BLaER1 (cell line): Measurements from ENCODE around the gene ACKR2.
A peak's percentile ranks its signal among the peaks of the same experiment; 100 is the strongest.

Experiments used
- H3K27ac ChIP-seq: shearing (Covaris generic); formaldehyde crosslinking; 2 replicates; pipeline ENCODE4 v1.8.1; 2022
- H3K27me3 ChIP-seq: shearing (Covaris generic); formaldehyde crosslinking; 2 replicates; pipeline ENCODE4 v1.8.1; 2022
- H3K36me3 ChIP-seq: shearing (Covaris generic); formaldehyde crosslinking; 2 replicates; pipeline ENCODE4 v1.8.1; 2022
- H3K4me1 ChIP-seq: shearing (Covaris generic); formaldehyde crosslinking; 2 replicates; pipeline ENCODE4 v1.8.1; 2022
- H3K4me2 ChIP-seq: shearing (Covaris generic); formaldehyde crosslinking; 2 replicates; pipeline ENCODE4 v1.8.1; 2022
- H3K4me3 ChIP-seq: shearing (Covaris generic); formaldehyde crosslinking; 2 replicates; pipeline ENCODE4 v1.8.1; 2022
- H3K9ac ChIP-seq: shearing (Covaris generic); formaldehyde crosslinking; 2 replicates; pipeline ENCODE4 v1.8.1; 2022
- H3K9me3 ChIP-seq: shearing (Covaris generic); formaldehyde crosslinking; 2 replicates; pipeline ENCODE4 v1.8.1; 2022
- H4K20me1 ChIP-seq: shearing (Covaris generic); formaldehyde crosslinking; 2 replicates; pipeline ENCODE4 v1.8.1; 2022
- Cebpa-rat ChIP-seq: shearing (Covaris generic); IDR thresholded peaks from 2 replicates; pipeline ENCODE4 v1.8.1; 2022

ACKR2 gene

GRCh38 chr3:42809202-42809601 is at the start of gene ACKR2:
ACKR2 (plus strand) TSS chr3:42809445; CDS start chr3:42864503, 55,058 bp downstream.
- H3K9ac ChIP-seq: no peak within 1 kb of the TSS
- H3K27me3 ChIP-seq: no peaks in the 10 kb centered on the region
- H3K4me2 ChIP-seq: no peak within 1 kb of the TSS
- no peaks in the 10 kb centered on the region for H3K36me3 ChIP-seq
- H3K4me3 ChIP-seq: no peak within 1 kb of the TSS
- H4K20me1 ChIP-seq: no peaks in the 10 kb centered on the region
- H3K9me3 ChIP-seq: no peaks in the 10 kb centered on the region
- peaks cover 8% of the 10 kb centered on the region for H3K4me1 ChIP-seq
- H3K27ac ChIP-seq: no peak within 1 kb of the TSS
- no peak for TF ChIP-seq Cebpa-rat

- Histone ChIP-seq H3K9ac (no peak overlapping the region), H3K27me3 (no peaks in the 10 kb centered on the region), H3K27ac (no peak overlapping the region), H4K20me1 (no peaks in the 10 kb centered on the region), H3K9me3 (no peaks in the 10 kb centered on the region), H3K4me3 (no peak overlapping the region), H3K4me2 (no peak overlapping the region), H3K4me1 (no peaks in the 10 kb centered on the region), H3K36me3 (no peaks in the 10 kb centered on the region)
- TF ChIP-seq Cebpa-rat: no peak
Observed at GRCh38 chr3:42762046-42762724, 47.1 kb upstream of the ACKR2 start.

- H3K27ac ChIP-seq: no peak overlapping the region
- no peak for TF ChIP-seq Cebpa-rat
- no peaks in the 10 kb centered on the region for H3K27me3 ChIP-seq
- no peaks in the 10 kb centered on the region for H4K20me1 ChIP-seq
- H3K4me2 ChIP-seq: no peak overlapping the region
- H3K4me3 ChIP-seq: no peak overlapping the region
- no peaks in the 10 kb centered on the region for H3K4me1 ChIP-seq
- no peaks in the 10 kb centered on the region for H3K9me3 ChIP-seq
- no peaks in the 10 kb centered on the region for H3K36me3 ChIP-seq
- H3K9ac ChIP-seq: no peak overlapping the region
Observed at GRCh38 chr3:42763021-42763420, 46.2 kb upstream of the ACKR2 start.

- H3K4me1 ChIP-seq: no peaks in the 10 kb centered on the region
- no peak overlapping the region for H3K9ac ChIP-seq
- no peaks in the 10 kb centered on the region for H3K27me3 ChIP-seq
- H3K4me2 ChIP-seq: no peak overlapping the region
- no peak for TF ChIP-seq Cebpa-rat
- H3K4me3 ChIP-seq: no peak overlapping the region
- H3K27ac ChIP-seq: no peak overlapping the region
- no peaks in the 10 kb centered on the region for H3K9me3 ChIP-seq
- H3K36me3 ChIP-seq: no peaks in the 10 kb centered on the region
- H4K20me1 ChIP-seq: no peaks in the 10 kb centered on the region
Observed at GRCh38 chr3:42764115-42764514, 45.1 kb upstream of the ACKR2 start.

- Histone ChIP-seq H3K36me3 (no peaks in the 10 kb centered on the region), H3K27me3 (no peaks in the 10 kb centered on the region), H3K27ac (no peak overlapping the region), H4K20me1 (no peaks in the 10 kb centered on the region), H3K4me2 (no peak overlapping the region), H3K4me3 (no peak overlapping the region), H3K4me1 (no peaks in the 10 kb centered on the region), H3K9me3 (peaks cover 4% of the 10 kb centered on the region), H3K9ac (no peak overlapping the region)
- no peak for TF ChIP-seq Cebpa-rat
Observed at GRCh38 chr3:42764561-42765295, 44.5 kb upstream of the ACKR2 start.

GRCh38 chr3:42769477-42770131 is 39.6 kb upstream of the ACKR2 start:
- Histone ChIP-seq H3K4me1 (peaks cover 14% of the 10 kb centered on the region), H3K27ac (no peak overlapping the region), H3K9ac (no peak overlapping the region), H3K27me3 (no peaks in the 10 kb centered on the region), H3K36me3 (no peaks in the 10 kb centered on the region), H3K9me3 (peaks cover 6% of the 10 kb centered on the region), H3K4me2 (no peak overlapping the region), H4K20me1 (no peaks in the 10 kb centered on the region), H3K4me3 (no peak overlapping the region)
- TF ChIP-seq Cebpa-rat: no peak

GRCh38 chr3:42771271-42771670 is 38.0 kb upstream of the ACKR2 start:
- TF ChIP-seq Cebpa-rat: no peak
- Histone ChIP-seq H4K20me1 (no peaks in the 10 kb centered on the region), H3K9me3 (peaks cover 6% of the 10 kb centered on the region), H3K4me1 (peaks cover 14% of the 10 kb centered on the region), H3K27me3 (no peaks in the 10 kb centered on the region), H3K4me2 (no peak overlapping the region), H3K9ac (no peak overlapping the region), H3K4me3 (no peak overlapping the region), H3K27ac (no peak overlapping the region), H3K36me3 (no peaks in the 10 kb centered on the region)

- no peak within 1 kb of the TSS for H3K27ac ChIP-seq
- no peaks in the 10 kb centered on the region for H4K20me1 ChIP-seq
- H3K4me1 ChIP-seq: peaks cover 14% of the 10 kb centered on the region
- peaks cover 6% of the 10 kb centered on the region for H3K9me3 ChIP-seq
- H3K9ac ChIP-seq: peak within 1 kb of the TSS; percentile 46; the same call in 1 of the 2 replicates
- no peaks in the 10 kb centered on the region for H3K27me3 ChIP-seq
- TF ChIP-seq Cebpa-rat: no peak
- H3K4me3 ChIP-seq: peak within 1 kb of the TSS; percentile 68
- H3K36me3 ChIP-seq: no peaks in the 10 kb centered on the region; the same call in 1 of the 2 replicates
- peak within 1 kb of the TSS; percentile 89 for H3K4me2 ChIP-seq
Observed at GRCh38 chr3:42772670-42773408, 36.4 kb upstream of the ACKR2 start, which contains the start of gene CCDC13. CCDC13 (minus strand) TSS chr3:42773253; CDS start chr3:42758345, 14,908 bp downstream.

GRCh38 chr3:42773409-42773751 is 35.9 kb upstream of the ACKR2 start:
- Histone ChIP-seq H3K4me3 (peak overlapping the region; percentile 68), H3K27ac (no peak overlapping the region), H3K9me3 (peaks cover 6% of the 10 kb centered on the region), H3K9ac (no peak overlapping the region; the same call in 1 of the 2 replicates), H3K4me1 (peaks cover 15% of the 10 kb centered on the region), H3K36me3 (no peaks in the 10 kb centered on the region; the same call in 1 of the 2 replicates), H3K27me3 (no peaks in the 10 kb centered on the region), H3K4me2 (peak overlapping the region; percentile 89), H4K20me1 (no peaks in the 10 kb centered on the region)
- no peak for TF ChIP-seq Cebpa-rat
